Measurements from ENCODE around the gene CCNQ.

CCNQ gene

GRCh38 chrX:153596981-153597750, 1.8 kb downstream of the CCNQ start (continued):
- no peak for TF ChIP-seq POU6F1 (CRISPR knock-in tag; IDR thresholded peaks at IDR 0.05; ENCODE audit: borderline replicate concordance, low read depth)
- no peak for TF ChIP-seq ISL1 (CRISPR knock-in tag; IDR thresholded peaks at IDR 0.05)
- no peak for TF ChIP-seq PPARA (CRISPR knock-in tag; IDR thresholded peaks at IDR 0.05; ENCODE audit: borderline replicate concordance)
- no peak for TF ChIP-seq ZNF70 (CRISPR knock-in tag; IDR thresholded peaks at IDR 0.05)
- no peak for TF ChIP-seq CSDC2 (CRISPR knock-in tag; IDR thresholded peaks at IDR 0.05)

- no peak for ATAC-seq
- TF ChIP-seq POU6F1 (CRISPR knock-in tag; IDR thresholded peaks at IDR 0.05; ENCODE audit: borderline replicate concordance, low read depth) (no peak), PPARA (CRISPR knock-in tag; IDR thresholded peaks at IDR 0.05; ENCODE audit: borderline replicate concordance) (no peak), BACH2 (CRISPR knock-in tag; IDR thresholded peaks at IDR 0.05; ENCODE audit: borderline replicate concordance) (no peak), GLIS3 (CRISPR knock-in tag; IDR thresholded peaks at IDR 0.05) (no peak), CSRNP3 (CRISPR knock-in tag; IDR thresholded peaks at IDR 0.05) (no peak), CREB5 (CRISPR knock-in tag; IDR thresholded peaks at IDR 0.05; ENCODE audit: low read depth) (no peak), OSR1 (CRISPR knock-in tag; IDR thresholded peaks at IDR 0.05) (no peak), ARNTL (CRISPR knock-in tag; IDR thresholded peaks at IDR 0.05; ENCODE audit: borderline replicate concordance, low read depth) (no peak)
Measured at GRCh38 chrX:153595859-153596857, 2.8 kb downstream of the CCNQ start.

- ATAC-seq = no peak
Measured at GRCh38 chrX:153595387-153595786, 3.6 kb downstream of the CCNQ start.

More at GRCh38 chrX:153595387-153595786, 3.6 kb downstream of the CCNQ start:
- TF ChIP-seq BACH2 (CRISPR knock-in tag; IDR thresholded peaks at IDR 0.05; ENCODE audit: borderline replicate concordance) = no peak
- no peak for TF ChIP-seq CSDC2 (CRISPR knock-in tag; IDR thresholded peaks at IDR 0.05)
- TF ChIP-seq RARB (CRISPR knock-in tag; IDR thresholded peaks at IDR 0.05) = no peak
- no peak for TF ChIP-seq ZNF70 (CRISPR knock-in tag; IDR thresholded peaks at IDR 0.05)
- no peak for TF ChIP-seq ZFP3 (CRISPR knock-in tag; IDR thresholded peaks at IDR 0.05)
- no peak for TF ChIP-seq POU6F1 (CRISPR knock-in tag; IDR thresholded peaks at IDR 0.05; ENCODE audit: borderline replicate concordance, low read depth)
- no peak for TF ChIP-seq ZNF565 (CRISPR knock-in tag; conservative IDR thresholded peaks at IDR 0.05; ENCODE audit: low read depth)
- TF ChIP-seq TSHZ2 (CRISPR knock-in tag; IDR thresholded peaks at IDR 0.05) = no peak
